ENCODE data around the gene SEMA7A.

Gene SEMA7A

GRCh38 chr15:74451322-74451721, 17.6 kb upstream of the SEMA7A start:
- no peak for DNase-seq

- no peak for DNase-seq
Measured at GRCh38 chr15:74449643-74450205, 16.0 kb upstream of the SEMA7A start.

- no peak for DNase-seq
Measured at GRCh38 chr15:74449095-74449494, 15.3 kb upstream of the SEMA7A start.

GRCh38 chr15:74445816-74446763, 12.3 kb upstream of the SEMA7A start:
- DNase-seq = no peak

GRCh38 chr15:74444106-74445062, 10.6 kb upstream of the SEMA7A start:
- no peak for DNase-seq

GRCh38 chr15:74443100-74443909, 9.5 kb upstream of the SEMA7A start:
- DNase-seq = no peak

- no peak for DNase-seq
Measured at GRCh38 chr15:74442604-74443003, 8.8 kb upstream of the SEMA7A start.

- DNase-seq = no peak
Measured at GRCh38 chr15:74442063-74442462, 8.3 kb upstream of the SEMA7A start.

- DNase-seq = no peak
Measured at GRCh38 chr15:74441248-74441941, 7.6 kb upstream of the SEMA7A start.

GRCh38 chr15:74438721-74439316, 5.1 kb upstream of the SEMA7A start:
- DNase-seq = peak; percentile 59

GRCh38 chr15:74438206-74438605, 4.4 kb upstream of the SEMA7A start:
- no peak for DNase-seq

- no peak for DNase-seq
Measured at GRCh38 chr15:74434263-74435136, 742 bp upstream of the SEMA7A start.

- DNase-seq = no peak
Measured at GRCh38 chr15:74432968-74433591, 678 bp downstream of the SEMA7A start.

- no peak for DNase-seq
Measured at GRCh38 chr15:74432271-74432967, 1.3 kb downstream of the SEMA7A start.

GRCh38 chr15:74431645-74432044, 2.1 kb downstream of the SEMA7A start:
- DNase-seq = no peak

- no peak for DNase-seq
Measured at GRCh38 chr15:74431116-74431515, 2.6 kb downstream of the SEMA7A start.

GRCh38 chr15:74430510-74430951, 3.2 kb downstream of the SEMA7A start:
- no peak for DNase-seq

GRCh38 chr15:74429781-74430400, 3.9 kb downstream of the SEMA7A start:
- DNase-seq = no peak
